Activated T-cell treated with anti-CD3 and anti-CD28 coated beads, Interleukin-2, amount 50 U/mL, for 72 hours (primary cell): ENCODE data around the gene OLFML3. TPM values are rescaled to one million over a fixed set of nuclear protein-coding genes. Genes with fewer than 3 reads are reported as not detected.
"Not testable (repeated sequence)": the region's sequence is repeated elsewhere in the genome, so short reads cannot be mapped to it uniquely, and the experiment has no call there.

ENCODE experiments used
- ATAC-seq, 2 donors: fragments of 150-1000 bp; cut with Tn5 transposase; replicated peaks in 1 of 2; 2 replicates each; pipeline ENCODE4 v1.10.0; 2021; ENCODE audit warnings: moderate library complexity in 2 of 2, mild to moderate bottlenecking in 1 of 2
- DNase-seq, 2 donors: peaks; one replicate each; pipeline ENCODE4 v3.0.0; 2021 to 2022; ENCODE audit warnings: mixed read lengths in 1 of 2
- H3K27ac Mint-ChIP-seq: one replicate; pipeline ENCODE4 v1.8.0; 2022; ENCODE audit warnings: mild to moderate bottlenecking, moderate library complexity, mixed read lengths
- H3K27me3 Mint-ChIP-seq: one replicate; pipeline ENCODE4 v1.8.0; 2022; ENCODE audit warnings: low read depth, mixed read lengths
- H3K36me3 Mint-ChIP-seq, 2 donors: one replicate each; pipeline ENCODE4 v1.8.0; 2022; ENCODE audit warnings: mixed read lengths in 2 of 2, mild to moderate bottlenecking in 1 of 2; ENCODE audit not compliant: insufficient read depth in 2 of 2
- H3K4me1 Mint-ChIP-seq: one replicate; pipeline ENCODE4 v1.8.0; 2022; ENCODE audit warnings: low read depth, mixed read lengths
- H3K4me3 Mint-ChIP-seq, 2 donors: one replicate each; pipeline ENCODE4 v1.8.0; 2022; ENCODE audit warnings: mild to moderate bottlenecking in 2 of 2, mixed read lengths in 2 of 2, moderate library complexity in 2 of 2
- H3K9me3 Mint-ChIP-seq, 2 donors: one replicate each; pipeline ENCODE4 v1.8.0; 2022; ENCODE audit warnings: mixed read lengths in 2 of 2
- total RNA-seq, 2 donors: library from RNA; stranded (reverse); gene quantifications; one replicate each; pipeline ENCODE4 v1.2.3, GENCODE V29; 2022

Gene OLFML3
- total RNA-seq, 2 donors from 2014 or later, result 0.90 to 1.0 TPM

DNA sequence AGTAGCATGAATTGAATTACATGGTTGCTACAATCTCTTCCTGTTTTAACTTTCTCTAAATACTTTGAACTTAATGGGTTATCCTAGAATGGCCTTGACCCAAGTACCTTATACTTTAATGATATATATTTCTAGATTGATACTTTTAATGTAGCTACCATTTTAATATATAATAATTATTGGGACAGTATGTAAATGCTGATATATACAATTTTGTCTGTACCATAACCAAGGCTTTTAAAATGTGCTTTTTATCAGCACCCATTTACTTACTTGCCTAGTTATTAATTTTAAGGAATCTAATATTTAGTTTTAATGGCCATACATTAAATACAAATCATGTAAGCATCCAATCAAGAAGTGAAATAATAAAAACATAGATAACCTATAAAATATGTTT lies 36.7 kb upstream of the OLFML3 start:
- Mint-ChIP-seq H3K9me3 (peaks cover 0 to 2% of the 10 kb centered on the region in 2 donors), H3K27ac (no peak overlapping the region), H3K27me3 (no peaks in the 10 kb centered on the region), H3K36me3 (peaks cover 15 to 29% of the 10 kb centered on the region in 2 donors), H3K4me1 (peaks cover 85% of the 10 kb centered on the region), H3K4me3 (no peak overlapping the region)
- no peak for DNase-seq
- no peak for ATAC-seq

DNA sequence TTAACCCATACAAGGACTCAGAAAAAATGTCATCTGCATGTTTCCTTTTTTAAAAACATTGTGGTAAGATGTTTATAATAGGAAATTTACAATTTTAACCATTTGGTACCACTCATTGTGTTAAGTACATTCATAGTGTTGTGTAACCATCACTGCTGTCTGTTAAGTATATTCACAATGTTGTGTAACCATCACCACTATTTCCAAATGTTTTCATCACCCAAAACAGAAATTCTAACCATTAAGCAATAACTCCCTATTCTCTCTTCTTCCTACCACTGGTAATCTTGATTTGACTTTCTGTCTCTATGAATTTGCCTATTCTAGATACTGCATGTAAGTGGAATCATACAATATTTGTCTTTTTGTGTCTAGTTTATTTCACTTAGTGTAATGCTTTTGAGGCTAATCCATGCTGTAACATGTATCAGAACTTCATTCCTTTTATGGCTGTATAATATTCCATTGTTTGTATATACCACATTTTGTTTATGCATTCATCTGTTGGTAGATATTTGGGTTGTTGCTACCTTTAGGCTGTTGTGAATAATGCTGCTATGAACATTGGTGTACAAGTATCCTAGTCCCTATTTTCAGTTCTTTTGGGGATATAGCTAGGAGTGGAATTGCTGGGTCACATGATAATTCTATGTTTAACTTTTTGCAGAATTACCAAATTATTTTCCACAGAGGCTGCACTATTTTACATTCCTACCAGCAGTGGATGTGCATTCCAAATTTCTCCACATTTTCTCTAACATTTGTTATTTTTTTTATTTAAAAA lies 36.1 kb upstream of the OLFML3 start:
- H3K4me1 Mint-ChIP-seq, result peaks cover 85% of the 10 kb centered on the region
- H3K27ac Mint-ChIP-seq, result peak overlapping the region; percentile 61
- H3K27me3 Mint-ChIP-seq, result no peaks in the 10 kb centered on the region
- peak in 1 of 2 donors; percentile 13 for ATAC-seq
- peaks cover 0 to 2% of the 10 kb centered on the region in 2 donors for H3K9me3 Mint-ChIP-seq
- H3K36me3 Mint-ChIP-seq, result peaks cover 15 to 29% of the 10 kb centered on the region in 2 donors
- DNase-seq, result no peak
- peak overlapping the region in 1 of 2 donors; percentile 45 for H3K4me3 Mint-ChIP-seq

DNA sequence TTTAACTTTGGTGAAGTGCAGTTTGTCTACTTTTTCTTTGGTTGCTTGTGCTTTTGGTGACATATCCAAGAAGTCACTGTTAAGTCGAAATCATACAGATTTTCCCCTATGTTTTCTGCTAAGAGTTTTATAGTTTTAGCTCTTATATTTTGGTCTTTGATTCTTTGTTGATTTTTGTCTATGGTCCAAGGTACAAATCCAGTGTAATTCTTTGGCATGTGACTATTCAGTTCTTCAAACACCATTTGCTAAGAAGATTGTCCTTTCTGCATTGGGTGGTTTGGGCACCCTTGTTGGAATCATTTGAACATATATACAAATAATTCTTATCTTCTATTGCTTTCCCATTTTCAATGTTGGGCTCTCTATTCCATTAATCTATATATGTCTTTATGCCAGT lies 33.9 kb upstream of the OLFML3 start:
- Mint-ChIP-seq H3K9me3 (peaks cover 0 to 2% of the 10 kb centered on the region in 2 donors), H3K4me3 (no peak overlapping the region), H3K36me3 (peaks cover 15 to 31% of the 10 kb centered on the region in 2 donors), H3K27ac (peak overlapping the region; percentile 98), H3K4me1 (peaks cover 85% of the 10 kb centered on the region), H3K27me3 (no peaks in the 10 kb centered on the region)
- ATAC-seq (no peak), DNase-seq (no peak)

DNA sequence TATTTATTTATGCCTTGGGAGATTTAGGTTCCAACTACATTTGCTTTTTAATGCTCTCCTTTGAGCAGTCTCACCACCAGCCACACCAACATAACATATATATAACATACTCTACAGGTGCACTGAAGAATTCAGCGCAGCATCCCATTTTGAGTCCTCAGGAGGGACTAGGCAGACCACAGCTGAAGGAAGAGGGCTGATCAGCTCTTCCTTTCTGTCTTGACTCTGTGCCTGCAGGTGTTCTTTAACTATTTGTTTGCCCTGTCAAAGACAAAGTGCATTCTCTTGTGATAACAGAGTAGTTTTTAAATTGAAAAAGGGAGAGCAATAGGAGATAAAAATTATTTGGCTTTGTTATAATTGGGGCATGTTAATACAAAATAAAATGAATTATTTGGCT lies 33.2 kb upstream of the OLFML3 start:
- H3K27ac Mint-ChIP-seq, result peak overlapping the region; percentile 98
- H3K4me3 Mint-ChIP-seq, result peak overlapping the region; percentile 61 to 84
- peak in 1 of 2 donors; percentile 22 for ATAC-seq
- H3K4me1 Mint-ChIP-seq, result peaks cover 82% of the 10 kb centered on the region
- DNase-seq, result no peak
- peaks cover 0 to 2% of the 10 kb centered on the region in 2 donors for H3K9me3 Mint-ChIP-seq
- H3K27me3 Mint-ChIP-seq, result no peaks in the 10 kb centered on the region
- peaks cover 11 to 27% of the 10 kb centered on the region in 2 donors for H3K36me3 Mint-ChIP-seq

DNA sequence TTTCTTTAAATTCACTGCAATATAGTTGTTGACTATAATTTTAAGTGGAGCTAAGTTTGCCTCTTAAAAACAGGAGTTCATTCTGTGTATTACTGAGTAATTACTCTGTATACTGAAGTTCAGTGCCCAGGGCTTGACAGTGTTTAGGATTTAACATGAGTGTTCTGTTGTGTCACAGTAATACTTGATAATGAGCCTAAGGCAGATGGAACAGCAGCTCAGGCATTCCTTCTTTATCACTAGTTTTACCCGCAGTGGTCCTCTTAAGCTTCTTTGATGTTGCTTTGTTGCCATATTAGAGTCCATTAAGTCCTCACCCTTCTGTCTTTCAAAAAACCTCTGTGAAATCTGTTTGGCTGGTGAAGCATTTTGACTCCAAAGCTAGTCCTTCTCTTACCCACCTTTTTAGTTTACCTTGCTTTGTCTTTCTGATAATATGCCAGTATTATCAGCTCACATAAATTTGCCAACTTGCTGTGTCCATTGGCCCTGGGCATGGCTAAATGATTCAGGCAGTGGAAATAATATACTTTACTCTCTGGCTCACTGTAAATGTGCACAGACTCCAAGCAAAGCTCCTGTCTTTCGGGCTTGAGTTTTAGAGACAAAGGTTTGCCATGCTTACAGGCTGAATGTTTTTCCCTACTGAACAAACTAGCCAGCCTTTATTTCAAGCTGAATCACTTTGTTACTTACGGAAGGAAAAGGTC lies 32.4 kb upstream of the OLFML3 start:
- Mint-ChIP-seq H3K4me1 (peaks cover 85% of the 10 kb centered on the region), H3K27ac (peak overlapping the region; percentile 98), H3K36me3 (peaks cover 11 to 27% of the 10 kb centered on the region in 2 donors), H3K4me3 (peak overlapping the region; percentile 61 to 84), H3K9me3 (peaks cover 0 to 2% of the 10 kb centered on the region in 2 donors), H3K27me3 (no peaks in the 10 kb centered on the region)
- peak; percentile 47 to 66 for ATAC-seq
- no peak for DNase-seq

DNA sequence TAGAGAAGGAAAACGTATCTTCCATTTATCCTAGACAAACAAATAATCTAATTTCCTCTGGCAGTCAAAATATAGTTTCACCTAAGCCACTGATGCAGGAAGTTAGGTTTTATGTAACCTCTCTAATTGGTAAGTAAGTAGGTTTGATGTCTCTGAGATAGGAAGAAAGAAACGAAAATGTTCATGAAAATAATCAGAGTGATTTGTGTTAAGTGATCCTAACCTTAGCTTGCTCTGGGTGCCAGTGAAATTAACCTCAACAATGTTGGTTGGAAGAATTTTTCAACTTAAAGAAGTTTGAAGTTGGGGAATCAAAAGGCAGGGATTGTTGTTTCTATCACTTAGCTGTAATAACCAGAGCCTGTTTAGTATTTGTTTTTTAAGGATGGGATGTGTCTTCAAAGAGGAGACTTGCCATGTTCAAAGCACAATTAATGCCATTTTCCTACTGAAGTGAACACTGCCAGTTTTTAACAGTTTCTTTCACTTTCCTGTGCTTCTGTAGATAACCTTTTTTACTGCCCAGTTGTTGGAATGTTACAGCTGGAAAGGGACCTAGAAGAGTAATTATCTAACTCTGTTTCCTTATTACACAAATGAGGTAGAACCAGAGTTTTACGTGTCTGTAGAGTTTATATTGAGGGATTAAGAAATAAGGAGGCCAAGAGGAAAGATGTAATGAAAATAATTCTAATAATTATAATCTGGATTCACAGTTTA lies 31.7 kb upstream of the OLFML3 start:
- peaks cover 0 to 2% of the 10 kb centered on the region in 2 donors for H3K9me3 Mint-ChIP-seq
- H3K36me3 Mint-ChIP-seq, result peaks cover 11 to 25% of the 10 kb centered on the region in 2 donors
- peaks cover 80% of the 10 kb centered on the region for H3K4me1 Mint-ChIP-seq
- no peak for DNase-seq
- H3K27me3 Mint-ChIP-seq, result no peaks in the 10 kb centered on the region
- peak overlapping the region; percentile 98 for H3K27ac Mint-ChIP-seq
- H3K4me3 Mint-ChIP-seq, result peak overlapping the region; percentile 61 to 84
- peak; percentile 20 to 23 for ATAC-seq

DNA sequence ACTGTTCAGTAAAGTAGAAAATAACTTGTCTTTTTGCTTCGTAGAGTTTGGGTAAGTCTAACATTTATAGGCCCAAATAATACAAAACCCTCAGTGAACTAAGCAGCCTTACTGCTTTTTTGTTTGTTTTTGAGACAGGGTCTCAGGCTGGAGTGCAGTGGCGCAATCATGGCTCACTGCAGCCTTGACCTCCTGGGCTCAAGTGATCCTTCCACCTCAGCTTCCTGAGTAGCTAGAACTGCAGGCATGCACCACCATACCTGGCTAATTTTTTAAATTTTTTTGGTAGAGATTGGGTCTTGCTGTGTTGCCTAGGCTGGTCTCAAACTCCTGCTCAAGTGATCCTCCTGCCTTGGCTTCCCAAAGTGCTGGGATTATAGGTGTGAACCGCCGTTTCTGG lies 31.1 kb upstream of the OLFML3 start:
- ATAC-seq, H3K27me3 Mint-ChIP-seq, H3K9me3 Mint-ChIP-seq, DNase-seq: not testable (repeated sequence)
- peaks cover 77% of the 10 kb centered on the region for H3K4me1 Mint-ChIP-seq
- peaks cover 10 to 26% of the 10 kb centered on the region in 2 donors for H3K36me3 Mint-ChIP-seq
- H3K27ac Mint-ChIP-seq, result peak overlapping the region; percentile 98
- peak overlapping the region; percentile 61 to 67 for H3K4me3 Mint-ChIP-seq

DNA sequence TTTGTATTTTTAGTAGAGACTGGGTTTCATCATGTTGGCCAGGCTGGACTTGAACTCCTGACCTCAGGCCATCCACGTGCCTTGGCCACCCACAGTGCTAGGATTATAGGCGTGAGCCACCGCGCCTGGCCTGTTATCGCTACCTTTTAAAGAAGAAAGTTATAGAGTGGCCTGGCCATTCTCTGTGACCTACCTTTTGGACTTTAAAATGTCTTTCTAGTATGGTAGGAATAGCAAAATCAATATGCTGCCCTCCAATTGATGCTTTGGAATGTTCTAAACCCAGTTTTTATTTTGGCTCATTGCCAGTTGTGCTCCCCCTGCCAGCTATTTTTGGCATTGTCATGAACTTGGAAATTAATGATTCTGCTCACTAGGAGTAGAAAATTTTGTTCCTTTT lies 30.3 kb upstream of the OLFML3 start:
- no peaks in the 10 kb centered on the region for H3K27me3 Mint-ChIP-seq
- H3K9me3 Mint-ChIP-seq, result peaks cover 0 to 2% of the 10 kb centered on the region in 2 donors
- ATAC-seq (no peak), DNase-seq (no peak)
- peaks cover 8 to 26% of the 10 kb centered on the region in 2 donors for H3K36me3 Mint-ChIP-seq
- peak overlapping the region; percentile 98 for H3K27ac Mint-ChIP-seq
- H3K4me3 Mint-ChIP-seq, result peak overlapping the region in 1 of 2 donors; percentile 13
- peaks cover 83% of the 10 kb centered on the region for H3K4me1 Mint-ChIP-seq

DNA sequence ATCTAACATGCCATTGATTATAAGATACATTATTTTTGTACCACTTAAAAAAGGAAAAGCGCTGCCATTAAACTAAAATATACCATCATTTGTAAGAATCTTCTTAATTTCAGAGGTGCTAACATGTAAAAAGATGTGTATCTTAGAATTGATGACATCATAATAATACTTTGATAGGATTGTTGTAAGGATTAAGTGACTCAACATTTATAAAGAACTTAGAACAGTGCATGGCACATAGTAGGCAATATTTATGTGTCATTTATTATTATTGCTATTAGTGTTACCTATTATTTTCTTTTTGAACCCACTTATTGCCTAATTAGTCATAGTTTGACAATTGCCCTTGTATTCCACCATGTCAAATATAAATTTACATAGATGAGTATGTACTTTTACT lies 28.4 kb upstream of the OLFML3 start:
- peaks cover 0 to 29% of the 10 kb centered on the region in 2 donors for H3K36me3 Mint-ChIP-seq
- ATAC-seq (no peak), DNase-seq (no peak)
- peak overlapping the region; percentile 38 for H3K27ac Mint-ChIP-seq
- H3K9me3 Mint-ChIP-seq, result no peaks in the 10 kb centered on the region
- H3K4me1 Mint-ChIP-seq, result peaks cover 81% of the 10 kb centered on the region
- H3K27me3 Mint-ChIP-seq, result no peaks in the 10 kb centered on the region
- H3K4me3 Mint-ChIP-seq, result no peak overlapping the region

DNA sequence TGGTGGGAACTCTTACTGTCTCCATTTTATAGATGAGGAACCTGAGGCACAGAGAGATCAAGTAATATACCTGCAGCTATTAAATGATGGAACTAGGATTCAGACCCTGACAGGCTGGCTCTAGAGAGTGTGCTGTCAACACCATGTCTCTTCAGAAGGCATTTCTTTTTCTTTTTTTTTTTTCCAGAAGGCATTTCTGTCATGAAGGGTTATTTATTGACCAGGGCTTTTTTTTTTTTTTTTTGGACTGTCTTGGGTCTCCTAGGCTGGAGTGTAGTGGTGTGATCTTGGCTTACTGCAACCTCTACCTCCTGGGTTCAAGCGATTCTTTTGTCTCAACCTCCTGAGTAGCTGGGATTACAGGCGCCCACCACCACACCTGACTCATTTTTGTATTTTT lies 27.6 kb upstream of the OLFML3 start:
- Mint-ChIP-seq H3K27ac (peak overlapping the region; percentile 38), H3K4me1 (peaks cover 79% of the 10 kb centered on the region), H3K4me3 (no peak overlapping the region), H3K36me3 (peaks cover 0 to 35% of the 10 kb centered on the region in 2 donors), H3K9me3 (no peaks in the 10 kb centered on the region), H3K27me3 (no peaks in the 10 kb centered on the region)
- ATAC-seq, result no peak
- DNase-seq, result no peak

DNA sequence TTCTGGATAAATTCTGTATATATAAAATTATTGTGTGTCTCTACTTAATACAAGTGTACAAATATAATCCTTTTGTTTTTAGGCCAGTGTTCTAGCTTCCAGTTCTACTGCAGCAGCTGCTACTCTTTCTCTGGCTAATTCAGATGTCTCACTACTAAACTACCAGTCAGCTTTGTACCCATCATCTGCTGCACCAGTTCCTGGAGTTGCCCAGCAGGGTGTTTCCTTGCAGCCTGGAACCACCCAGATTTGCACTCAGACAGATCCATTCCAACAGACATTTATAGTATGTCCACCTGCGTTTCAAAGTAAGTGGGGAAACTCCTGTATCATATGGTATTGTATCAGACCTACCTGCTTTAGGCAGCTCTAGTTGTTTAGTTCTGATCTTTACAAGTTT lies 21.3 kb upstream of the OLFML3 start:
- Mint-ChIP-seq H3K4me3 (no peak overlapping the region), H3K27ac (no peak overlapping the region), H3K4me1 (peaks cover 30% of the 10 kb centered on the region), H3K27me3 (no peaks in the 10 kb centered on the region), H3K36me3 (peaks cover 6 to 45% of the 10 kb centered on the region in 2 donors), H3K9me3 (no peaks in the 10 kb centered on the region)
- ATAC-seq, result no peak
- no peak for DNase-seq

DNA sequence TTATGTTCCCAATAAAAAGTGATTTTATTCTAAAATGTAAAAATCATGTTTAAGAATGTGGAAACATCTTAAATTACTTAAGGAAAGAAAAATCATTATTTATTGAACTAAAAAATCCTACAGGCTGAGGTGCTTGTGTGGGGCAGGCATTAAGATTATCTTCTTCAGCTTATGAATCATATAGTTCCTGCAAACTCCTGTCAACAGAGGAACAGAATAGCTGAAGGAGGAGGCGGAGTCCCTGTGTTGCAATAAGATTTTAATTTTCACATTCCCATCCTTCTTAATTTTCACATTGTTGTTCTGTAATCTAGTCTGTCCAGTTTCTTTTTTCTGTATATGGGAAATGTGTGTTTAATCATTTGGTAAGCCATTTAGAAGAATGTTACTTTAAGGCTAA lies 20.6 kb upstream of the OLFML3 start:
- ATAC-seq (no peak), DNase-seq (no peak)
- H3K27ac Mint-ChIP-seq, result peak overlapping the region; percentile 30
- H3K27me3 Mint-ChIP-seq, result no peaks in the 10 kb centered on the region
- H3K9me3 Mint-ChIP-seq, result no peaks in the 10 kb centered on the region
- no peak overlapping the region for H3K4me3 Mint-ChIP-seq
- peaks cover 24% of the 10 kb centered on the region for H3K4me1 Mint-ChIP-seq
- peaks cover 6 to 45% of the 10 kb centered on the region in 2 donors for H3K36me3 Mint-ChIP-seq
